HepG2 (cell line): ENCODE results near the gene DEPDC5. TPM values are rescaled to one million over a fixed set of nuclear protein-coding genes. Genes with fewer than 3 reads are reported as not detected.

Source experiments
- FOXK1 ChIP-seq: sonication (generic); formaldehyde crosslinking; IDR thresholded peaks from 2 replicates; pipeline ENCODE4 v1.4.0; 2020; ENCODE audit warnings: low read depth, missing genetic modification reagents, borderline replicate concordance
- NFYC ChIP-seq: IDR thresholded peaks from 2 replicates; pipeline ENCODE4 v1.6.1; 2016; ENCODE audit warnings: missing genetic modification reagents, missing compliant biosample characterization
- SMARCC2 ChIP-seq: fragments of 450-650 bp; IDR thresholded peaks from 2 replicates; pipeline ENCODE4 v1.6.1; 2017; ENCODE audit warnings: antibody characterized with exemption, mild to moderate bottlenecking
- SNAPC4 ChIP-seq: sonication (generic); formaldehyde crosslinking; IDR thresholded peaks from 2 replicates; pipeline ENCODE4 v1.4.0; 2020; ENCODE audit warnings: mild to moderate bottlenecking, missing genetic modification reagents
- ZBTB2 ChIP-seq: sonication (generic); formaldehyde crosslinking; IDR thresholded peaks from 2 replicates; pipeline ENCODE4 v1.8.0; 2022; ENCODE audit warnings: low read depth, missing genetic modification reagents
- ZFP82 ChIP-seq: sonication (generic); formaldehyde crosslinking; IDR thresholded peaks from 2 replicates; pipeline ENCODE4 v1.5.1; 2020; ENCODE audit warnings: mild to moderate bottlenecking, missing genetic modification reagents, borderline replicate concordance
- ZNF282 ChIP-seq: fragments of 450-650 bp; IDR thresholded peaks from 2 replicates; pipeline ENCODE4 v1.6.1; 2018; ENCODE audit not compliant: partially characterized antibody
- ZNF44 ChIP-seq: sonication (generic); formaldehyde crosslinking; IDR thresholded peaks from 2 replicates; pipeline ENCODE4 v1.5.1; 2020; ENCODE audit warnings: mild to moderate bottlenecking, missing genetic modification reagents
- polyA plus RNA-seq, 8 experiments: library from polyadenylated mRNA; depleted of rRNA in 3 of 8; stranded (reverse) in 7 of 8; unstranded in 1 of 8; fragments of >200 nt; fragmentation: Illumina TruSeq in 4 of 8; extraction: Trizol in 4 of 8; gene quantifications; 2 replicates each; pipeline versions ENCODE4 v1.2.1 to v1.2.3, GENCODE V29; 2011 to 2016; ENCODE audit warnings: low read depth in 4 of 8, missing spikeins in 1 of 8, mixed read lengths in 1 of 8; ENCODE audit not compliant: insufficient read depth in 1 of 8
- total RNA-seq, 5 experiments: library from RNA; depleted of rRNA; stranded (reverse); fragments of >200 nt; fragmentation: Illumina TruSeq; extraction: Trizol; gene quantifications; 2 replicates each; pipeline ENCODE4 v1.2.3, GENCODE V29; 2016; ENCODE audit warnings: low read depth in 1 of 5
- TF ChIP-seq, protein P1 (sequence below): sonication (generic); formaldehyde crosslinking; IDR thresholded peaks from 2 replicates; pipeline ENCODE4 v1.8.0; 2022; ENCODE audit warnings: missing genetic modification reagents, mild to moderate bottlenecking, inconsistent platforms, borderline replicate concordance
- TF ChIP-seq, protein P2 (sequence below): fragments of 450-650 bp; IDR thresholded peaks from 2 replicates; pipeline ENCODE4 v1.6.1; 2016
- TF ChIP-seq, protein P3 (sequence below): sonication (generic); formaldehyde crosslinking; IDR thresholded peaks from 2 replicates; pipeline ENCODE4 v1.5.1; 2020; ENCODE audit warnings: mild to moderate bottlenecking, missing genetic modification reagents, borderline replicate concordance

DEPDC5 gene
- total and polyA plus RNA-seq, 2 of the 13 experiments (the other 11 are each of a cell fraction or from before 2014, with no cell fraction given), result 9.8 to 12.4 TPM

- TF ChIP-seq ZBTB2 (CRISPR knock-in tag) (peak; percentile 90), FOXK1 (CRISPR knock-in tag) (peak; percentile 71; the same call in 1 of the 2 replicates), SMARCC2 (no peak), ZNF282 (no peak), ZFP82 (no peak), NFYC (peak; percentile 45; the same call in 1 of the 2 replicates), SNAPC4 (CRISPR knock-in tag) (peak; percentile 84), ZNF44 (CRISPR knock-in tag) (peak; percentile 66; the same call in 1 of the 2 replicates)
- TF ChIP-seq, protein P1, sequence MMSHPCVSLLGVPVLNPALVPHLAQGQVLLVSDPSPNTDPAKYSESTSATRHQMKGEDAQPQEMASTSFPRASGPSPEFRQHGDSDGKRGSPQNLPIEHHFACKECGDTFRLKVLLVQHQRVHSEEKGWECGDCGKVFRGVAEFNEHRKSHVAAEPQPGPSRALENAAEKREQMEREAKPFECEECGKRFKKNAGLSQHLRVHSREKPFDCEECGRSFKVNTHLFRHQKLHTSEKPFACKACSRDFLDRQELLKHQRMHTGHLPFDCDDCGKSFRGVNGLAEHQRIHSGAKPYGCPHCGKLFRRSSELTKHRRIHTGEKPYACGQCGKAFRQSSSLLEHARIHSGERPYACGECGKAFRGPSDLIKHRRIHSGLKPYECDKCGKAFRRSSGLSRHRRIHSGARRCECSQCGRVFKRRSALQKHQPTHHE (CRISPR knock-in tag), result peak; percentile 92
- TF ChIP-seq, protein P2, sequence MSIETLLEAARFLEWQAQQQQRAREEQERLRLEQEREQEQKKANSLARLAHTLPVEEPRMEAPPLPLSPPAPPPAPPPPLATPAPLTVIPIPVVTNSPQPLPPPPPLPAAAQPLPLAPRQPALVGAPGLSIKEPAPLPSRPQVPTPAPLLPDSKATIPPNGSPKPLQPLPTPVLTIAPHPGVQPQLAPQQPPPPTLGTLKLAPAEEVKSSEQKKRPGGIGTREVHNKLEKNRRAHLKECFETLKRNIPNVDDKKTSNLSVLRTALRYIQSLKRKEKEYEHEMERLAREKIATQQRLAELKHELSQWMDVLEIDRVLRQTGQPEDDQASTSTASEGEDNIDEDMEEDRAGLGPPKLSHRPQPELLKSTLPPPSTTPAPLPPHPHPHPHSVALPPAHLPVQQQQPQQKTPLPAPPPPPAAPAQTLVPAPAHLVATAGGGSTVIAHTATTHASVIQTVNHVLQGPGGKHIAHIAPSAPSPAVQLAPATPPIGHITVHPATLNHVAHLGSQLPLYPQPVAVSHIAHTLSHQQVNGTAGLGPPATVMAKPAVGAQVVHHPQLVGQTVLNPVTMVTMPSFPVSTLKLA, result peak; percentile 60
- TF ChIP-seq, protein P3, sequence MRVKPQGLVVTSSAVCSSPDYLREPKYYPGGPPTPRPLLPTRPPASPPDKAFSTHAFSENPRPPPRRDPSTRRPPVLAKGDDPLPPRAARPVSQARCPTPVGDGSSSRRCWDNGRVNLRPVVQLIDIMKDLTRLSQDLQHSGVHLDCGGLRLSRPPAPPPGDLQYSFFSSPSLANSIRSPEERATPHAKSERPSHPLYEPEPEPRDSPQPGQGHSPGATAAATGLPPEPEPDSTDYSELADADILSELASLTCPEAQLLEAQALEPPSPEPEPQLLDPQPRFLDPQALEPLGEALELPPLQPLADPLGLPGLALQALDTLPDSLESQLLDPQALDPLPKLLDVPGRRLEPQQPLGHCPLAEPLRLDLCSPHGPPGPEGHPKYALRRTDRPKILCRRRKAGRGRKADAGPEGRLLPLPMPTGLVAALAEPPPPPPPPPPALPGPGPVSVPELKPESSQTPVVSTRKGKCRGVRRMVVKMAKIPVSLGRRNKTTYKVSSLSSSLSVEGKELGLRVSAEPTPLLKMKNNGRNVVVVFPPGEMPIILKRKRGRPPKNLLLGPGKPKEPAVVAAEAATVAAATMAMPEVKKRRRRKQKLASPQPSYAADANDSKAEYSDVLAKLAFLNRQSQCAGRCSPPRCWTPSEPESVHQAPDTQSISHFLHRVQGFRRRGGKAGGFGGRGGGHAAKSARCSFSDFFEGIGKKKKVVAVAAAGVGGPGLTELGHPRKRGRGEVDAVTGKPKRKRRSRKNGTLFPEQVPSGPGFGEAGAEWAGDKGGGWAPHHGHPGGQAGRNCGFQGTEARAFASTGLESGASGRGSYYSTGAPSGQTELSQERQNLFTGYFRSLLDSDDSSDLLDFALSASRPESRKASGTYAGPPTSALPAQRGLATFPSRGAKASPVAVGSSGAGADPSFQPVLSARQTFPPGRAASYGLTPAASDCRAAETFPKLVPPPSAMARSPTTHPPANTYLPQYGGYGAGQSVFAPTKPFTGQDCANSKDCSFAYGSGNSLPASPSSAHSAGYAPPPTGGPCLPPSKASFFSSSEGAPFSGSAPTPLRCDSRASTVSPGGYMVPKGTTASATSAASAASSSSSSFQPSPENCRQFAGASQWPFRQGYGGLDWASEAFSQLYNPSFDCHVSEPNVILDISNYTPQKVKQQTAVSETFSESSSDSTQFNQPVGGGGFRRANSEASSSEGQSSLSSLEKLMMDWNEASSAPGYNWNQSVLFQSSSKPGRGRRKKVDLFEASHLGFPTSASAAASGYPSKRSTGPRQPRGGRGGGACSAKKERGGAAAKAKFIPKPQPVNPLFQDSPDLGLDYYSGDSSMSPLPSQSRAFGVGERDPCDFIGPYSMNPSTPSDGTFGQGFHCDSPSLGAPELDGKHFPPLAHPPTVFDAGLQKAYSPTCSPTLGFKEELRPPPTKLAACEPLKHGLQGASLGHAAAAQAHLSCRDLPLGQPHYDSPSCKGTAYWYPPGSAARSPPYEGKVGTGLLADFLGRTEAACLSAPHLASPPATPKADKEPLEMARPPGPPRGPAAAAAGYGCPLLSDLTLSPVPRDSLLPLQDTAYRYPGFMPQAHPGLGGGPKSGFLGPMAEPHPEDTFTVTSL (CRISPR knock-in tag), result no peak
These were observed 4.0 kb upstream of the DEPDC5 start, which contains the start of gene PRR14L (continued) for GRCh38 chr22:31749636-31750364.
